Measurements from ENCODE around the gene MORN1.
A peak's percentile ranks its signal among the peaks of the same experiment; 100 is the strongest.

MORN1 gene

DNA sequence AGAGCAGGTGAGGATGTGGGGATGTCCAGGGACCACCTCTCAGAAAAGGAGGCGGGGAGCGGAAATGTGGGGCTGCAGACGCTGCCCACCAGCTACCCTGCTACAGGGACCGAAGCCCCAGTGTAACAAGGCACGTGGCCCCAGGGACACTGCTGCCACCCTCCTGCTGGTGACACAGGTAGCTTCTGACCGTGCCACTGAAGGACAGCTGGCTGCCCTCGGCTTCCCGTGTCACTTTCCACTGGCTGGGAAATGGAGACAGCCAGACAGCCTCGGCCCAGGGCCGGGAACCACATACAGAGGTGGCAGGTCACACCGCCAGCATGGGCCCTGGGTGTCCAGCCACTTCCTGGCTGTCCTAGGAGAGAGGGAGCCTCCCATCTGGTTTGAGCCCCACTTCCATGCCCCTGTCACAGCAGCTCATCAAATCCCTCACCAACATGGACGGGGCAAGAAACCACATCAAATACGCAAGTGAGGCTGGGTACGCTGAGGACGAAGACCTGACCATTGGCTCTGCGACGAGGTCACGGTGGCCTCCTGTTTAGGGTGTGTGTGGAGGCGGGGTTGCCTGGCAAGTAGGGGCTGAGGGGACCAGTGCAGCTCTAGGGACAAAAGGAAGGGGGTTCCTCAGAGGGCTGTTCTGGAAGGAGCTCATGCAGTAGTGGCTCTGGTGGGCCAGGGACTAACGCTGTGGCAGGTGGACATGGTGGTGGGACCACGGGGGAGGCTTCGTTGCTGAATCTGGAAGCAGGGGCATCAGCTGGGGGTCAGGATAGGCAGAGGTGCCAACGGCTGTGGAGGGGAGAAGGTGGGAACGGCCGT lies 16.0 kb upstream of the MORN1 start:
- Histone ChIP-seq H3K9me3 (ENCODE audit: severe bottlenecking) (no peaks in the 10 kb centered on the region), H3K36me3 (peaks cover 44% of the 10 kb centered on the region), H3K27me3 (ENCODE audit: insufficient read depth, low read depth, severe bottlenecking) (no peaks in the 10 kb centered on the region), H3K27ac (no peak overlapping the region), H3K4me3 (ENCODE audit: low read depth, low read length) (no peak overlapping the region)
- TF ChIP-seq, protein P1, sequence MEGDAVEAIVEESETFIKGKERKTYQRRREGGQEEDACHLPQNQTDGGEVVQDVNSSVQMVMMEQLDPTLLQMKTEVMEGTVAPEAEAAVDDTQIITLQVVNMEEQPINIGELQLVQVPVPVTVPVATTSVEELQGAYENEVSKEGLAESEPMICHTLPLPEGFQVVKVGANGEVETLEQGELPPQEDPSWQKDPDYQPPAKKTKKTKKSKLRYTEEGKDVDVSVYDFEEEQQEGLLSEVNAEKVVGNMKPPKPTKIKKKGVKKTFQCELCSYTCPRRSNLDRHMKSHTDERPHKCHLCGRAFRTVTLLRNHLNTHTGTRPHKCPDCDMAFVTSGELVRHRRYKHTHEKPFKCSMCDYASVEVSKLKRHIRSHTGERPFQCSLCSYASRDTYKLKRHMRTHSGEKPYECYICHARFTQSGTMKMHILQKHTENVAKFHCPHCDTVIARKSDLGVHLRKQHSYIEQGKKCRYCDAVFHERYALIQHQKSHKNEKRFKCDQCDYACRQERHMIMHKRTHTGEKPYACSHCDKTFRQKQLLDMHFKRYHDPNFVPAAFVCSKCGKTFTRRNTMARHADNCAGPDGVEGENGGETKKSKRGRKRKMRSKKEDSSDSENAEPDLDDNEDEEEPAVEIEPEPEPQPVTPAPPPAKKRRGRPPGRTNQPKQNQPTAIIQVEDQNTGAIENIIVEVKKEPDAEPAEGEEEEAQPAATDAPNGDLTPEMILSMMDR (IDR thresholded peaks at IDR 0.05; ENCODE audit: low read depth, low read length): no peak
- no peak for DNase-seq

DNA sequence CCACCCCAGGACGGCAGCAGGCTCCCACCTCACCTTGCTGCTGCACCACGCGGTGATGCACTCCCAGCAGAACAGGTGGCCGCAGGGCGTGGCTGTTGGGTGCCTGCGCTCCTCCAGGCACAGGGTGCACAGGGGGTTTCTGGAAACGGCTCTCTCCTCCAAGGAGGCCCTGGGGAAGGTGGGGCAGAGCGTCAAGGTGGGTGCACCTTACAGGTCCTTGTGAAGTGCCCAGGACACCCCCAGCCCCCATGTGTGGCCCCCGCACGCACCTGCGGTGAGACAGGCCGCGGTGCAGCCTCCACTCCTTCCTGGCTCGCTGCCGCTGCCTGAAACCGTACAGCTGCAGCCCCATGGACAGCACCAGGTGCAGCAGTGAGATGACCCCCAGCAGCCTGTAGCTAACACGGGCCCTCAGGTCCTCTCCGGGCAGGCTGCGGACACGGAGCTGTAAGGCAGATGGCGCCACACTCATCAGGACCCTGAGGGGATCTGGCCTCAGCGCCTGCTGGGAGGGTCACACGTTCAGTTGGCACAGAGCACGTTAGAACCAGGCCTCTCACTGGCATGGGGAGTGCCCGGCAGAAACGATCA lies 15.2 kb upstream of the MORN1 start:
- Histone ChIP-seq H3K4me3 (ENCODE audit: low read depth, low read length) (no peak overlapping the region), H3K9me3 (ENCODE audit: severe bottlenecking) (no peaks in the 10 kb centered on the region), H3K36me3 (peaks cover 52% of the 10 kb centered on the region), H3K27ac (no peak overlapping the region), H3K27me3 (ENCODE audit: insufficient read depth, low read depth, severe bottlenecking) (no peaks in the 10 kb centered on the region)
- TF ChIP-seq, protein P1 (IDR thresholded peaks at IDR 0.05; ENCODE audit: low read depth, low read length): peak; percentile 58
- DNase-seq: peak; percentile 59

DNA sequence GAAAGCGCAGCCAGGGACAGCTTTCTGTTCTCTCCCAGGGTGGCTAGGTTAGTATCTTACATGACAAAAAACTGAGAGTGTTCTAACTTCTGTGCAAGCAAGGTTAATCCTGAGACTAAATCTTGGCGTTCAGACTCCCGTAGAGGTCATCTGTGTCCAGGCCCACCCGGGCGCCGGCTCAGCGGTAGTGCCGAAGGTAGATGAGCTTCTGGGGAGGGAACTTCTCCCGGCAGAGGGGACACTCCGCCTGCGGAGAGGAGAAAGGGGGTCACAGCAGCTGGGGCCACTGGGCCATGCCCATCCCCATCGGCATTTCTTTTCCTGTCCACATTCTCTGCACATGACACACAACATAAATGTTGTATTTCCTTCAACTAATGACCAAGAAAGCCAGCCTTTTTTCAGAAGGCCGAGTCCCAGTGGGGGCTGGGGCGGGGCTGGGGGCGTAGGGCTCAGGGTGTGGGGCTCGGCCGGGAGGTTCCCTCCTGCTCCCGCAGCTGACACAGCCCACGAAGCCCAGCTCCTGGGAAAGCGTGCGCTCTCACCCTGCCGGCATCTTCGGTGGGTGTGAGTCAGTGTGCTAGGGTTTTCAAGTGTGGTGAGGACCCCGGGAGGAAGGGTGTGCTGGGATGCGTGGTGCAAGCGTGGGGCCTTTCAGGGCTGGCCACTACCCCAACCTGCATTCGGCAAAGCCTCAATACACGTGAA lies 14.4 kb upstream of the MORN1 start:
- TF ChIP-seq, protein P1 (IDR thresholded peaks at IDR 0.05; ENCODE audit: low read depth, low read length): no peak

DNA sequence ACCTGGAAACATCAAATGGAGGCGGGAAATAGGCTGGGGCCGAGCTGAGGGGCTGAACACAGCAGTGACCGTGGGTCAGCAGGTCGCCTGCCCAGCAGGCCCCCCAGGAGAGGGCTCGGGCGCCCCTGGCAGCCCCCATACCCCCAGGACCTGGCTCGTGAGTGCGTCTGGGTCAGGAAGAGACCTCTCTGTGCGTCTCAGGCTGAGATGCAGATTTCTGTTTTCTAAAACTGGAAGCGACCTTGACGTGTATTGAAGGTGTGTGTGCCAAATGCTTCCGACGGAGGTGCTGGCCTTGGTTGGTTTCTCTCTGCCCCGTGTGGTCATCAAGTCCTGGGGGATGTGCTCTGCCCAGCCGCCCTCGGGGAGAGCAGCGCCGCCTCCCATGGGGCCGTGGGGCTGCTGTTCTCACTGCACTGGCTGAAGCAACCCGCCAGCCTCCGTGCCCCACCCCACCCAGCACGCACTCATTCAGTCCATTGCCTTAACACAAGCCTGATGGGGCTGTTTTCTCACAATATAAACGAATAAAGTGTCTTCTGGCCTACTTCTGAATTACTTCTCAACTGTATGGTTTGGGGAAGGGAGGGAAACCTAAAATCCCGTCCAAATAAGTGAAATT lies 13.6 kb upstream of the MORN1 start:
- no peak for DNase-seq
- H3K4me3 ChIP-seq (ENCODE audit: low read depth, low read length): no peak overlapping the region
- no peaks in the 10 kb centered on the region for H3K9me3 ChIP-seq (ENCODE audit: severe bottlenecking)
- H3K27ac ChIP-seq: no peak overlapping the region
- no peaks in the 10 kb centered on the region for H3K27me3 ChIP-seq (ENCODE audit: insufficient read depth, low read depth, severe bottlenecking)
- TF ChIP-seq, protein P1 (IDR thresholded peaks at IDR 0.05; ENCODE audit: low read depth, low read length): no peak
- peaks cover 63% of the 10 kb centered on the region for H3K36me3 ChIP-seq

More for the DNA sequence above, 14.4 kb upstream of the MORN1 start:
- H3K36me3 ChIP-seq: peaks cover 56% of the 10 kb centered on the region
- no peak overlapping the region for H3K27ac ChIP-seq
- DNase-seq: peak; percentile 47
- no peaks in the 10 kb centered on the region for H3K9me3 ChIP-seq (ENCODE audit: severe bottlenecking)
- H3K4me3 ChIP-seq (ENCODE audit: low read depth, low read length): no peak overlapping the region
- H3K27me3 ChIP-seq (ENCODE audit: insufficient read depth, low read depth, severe bottlenecking): no peaks in the 10 kb centered on the region

DNA sequence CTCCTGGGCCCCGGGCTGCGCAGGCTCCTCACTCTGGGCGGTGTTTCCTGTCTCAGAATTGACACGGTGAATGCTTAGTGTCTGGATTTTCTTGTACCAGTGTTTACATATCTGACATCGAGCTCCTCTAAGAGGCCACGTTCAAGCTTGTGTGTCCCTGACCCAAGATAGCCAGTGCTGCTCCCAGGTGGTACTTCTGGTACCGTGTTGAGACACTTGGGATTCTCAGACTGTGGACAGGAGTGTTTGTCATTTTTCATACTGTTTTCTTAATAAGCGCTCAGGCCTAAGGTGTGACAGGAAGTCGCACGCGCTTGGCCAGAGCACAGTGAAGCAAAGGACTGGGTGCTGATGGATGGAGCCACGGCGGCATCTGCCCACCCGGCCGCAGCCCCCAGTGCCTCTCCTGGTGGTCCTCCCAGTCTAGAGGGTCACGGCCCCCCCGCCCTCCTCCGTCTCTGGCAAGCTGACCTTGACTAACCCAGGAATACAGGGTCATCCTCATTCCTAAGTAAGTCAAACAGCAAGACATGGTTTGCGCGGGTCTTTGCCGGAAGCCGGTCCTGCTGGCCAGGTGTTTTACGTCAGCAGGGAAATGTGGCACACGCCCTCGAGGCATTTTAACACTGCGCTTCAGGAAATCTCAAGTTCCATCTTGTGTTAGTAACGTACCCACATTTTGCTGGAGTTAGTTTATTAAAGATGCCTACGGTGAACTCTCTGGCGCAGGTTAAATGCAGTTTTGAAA lies 13.0 kb upstream of the MORN1 start:
- no peaks in the 10 kb centered on the region for H3K9me3 ChIP-seq (ENCODE audit: severe bottlenecking)
- no peaks in the 10 kb centered on the region for H3K27me3 ChIP-seq (ENCODE audit: insufficient read depth, low read depth, severe bottlenecking)
- DNase-seq: no peak
- H3K4me3 ChIP-seq (ENCODE audit: low read depth, low read length): no peak overlapping the region
- no peak overlapping the region for H3K27ac ChIP-seq
- TF ChIP-seq, protein P1 (IDR thresholded peaks at IDR 0.05; ENCODE audit: low read depth, low read length): no peak
- peaks cover 70% of the 10 kb centered on the region for H3K36me3 ChIP-seq
